Measurements from ENCODE around the gene STXBP6. TPM values are rescaled to one million over a fixed set of nuclear protein-coding genes. Genes with fewer than 3 reads are reported as not detected.

STXBP6 gene
- total RNA-seq, 1 experiment from 2014 or later, result 12.3 TPM

DNA sequence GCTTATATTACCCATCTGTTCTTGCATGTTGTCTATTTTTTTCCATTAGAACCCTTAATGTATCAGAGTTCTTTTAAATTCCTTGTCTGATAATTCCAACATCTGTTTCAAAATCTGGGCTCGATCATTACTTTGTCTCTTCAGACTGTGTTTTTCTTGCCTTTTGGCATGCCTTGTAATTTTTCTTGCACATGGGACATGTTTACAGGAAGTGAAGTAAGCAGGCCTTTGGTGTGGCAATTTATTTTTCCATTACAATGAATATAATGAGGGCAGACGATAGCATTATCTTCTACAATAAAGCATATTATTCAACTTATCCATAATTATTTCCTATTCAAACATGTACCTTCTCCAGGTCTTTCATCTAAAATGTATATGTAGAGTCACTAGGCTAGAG is 48.3 kb downstream of the STXBP6 start:
- no peaks in the 10 kb centered on the region for H3F3A ChIP-seq (ENCODE audit: insufficient read depth, low read depth)
- no peaks in the 10 kb centered on the region for H4K20me1 ChIP-seq (ENCODE audit: insufficient read depth)
- H3K36me3 ChIP-seq (ENCODE audit: low read depth), result no peaks in the 10 kb centered on the region
- no peaks in the 10 kb centered on the region for H3K4me1 ChIP-seq (replicated peaks; ENCODE audit: insufficient read depth)
- TF ChIP-seq, protein P1, sequence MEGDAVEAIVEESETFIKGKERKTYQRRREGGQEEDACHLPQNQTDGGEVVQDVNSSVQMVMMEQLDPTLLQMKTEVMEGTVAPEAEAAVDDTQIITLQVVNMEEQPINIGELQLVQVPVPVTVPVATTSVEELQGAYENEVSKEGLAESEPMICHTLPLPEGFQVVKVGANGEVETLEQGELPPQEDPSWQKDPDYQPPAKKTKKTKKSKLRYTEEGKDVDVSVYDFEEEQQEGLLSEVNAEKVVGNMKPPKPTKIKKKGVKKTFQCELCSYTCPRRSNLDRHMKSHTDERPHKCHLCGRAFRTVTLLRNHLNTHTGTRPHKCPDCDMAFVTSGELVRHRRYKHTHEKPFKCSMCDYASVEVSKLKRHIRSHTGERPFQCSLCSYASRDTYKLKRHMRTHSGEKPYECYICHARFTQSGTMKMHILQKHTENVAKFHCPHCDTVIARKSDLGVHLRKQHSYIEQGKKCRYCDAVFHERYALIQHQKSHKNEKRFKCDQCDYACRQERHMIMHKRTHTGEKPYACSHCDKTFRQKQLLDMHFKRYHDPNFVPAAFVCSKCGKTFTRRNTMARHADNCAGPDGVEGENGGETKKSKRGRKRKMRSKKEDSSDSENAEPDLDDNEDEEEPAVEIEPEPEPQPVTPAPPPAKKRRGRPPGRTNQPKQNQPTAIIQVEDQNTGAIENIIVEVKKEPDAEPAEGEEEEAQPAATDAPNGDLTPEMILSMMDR (conservative IDR thresholded peaks at IDR 0.05), result no peak
- TF ChIP-seq EZH2 (IDR thresholded peaks at IDR 0.05; ENCODE audit: low read depth), result no peak
- ChIA-PET CTCF (no interaction called here), POLR2A (ENCODE audit: unreplicated experiment) (no interaction called here)
- no peak overlapping the region for H3K27ac ChIP-seq
- no peaks in the 10 kb centered on the region for H3K79me2 ChIP-seq (ENCODE audit: low read depth)
- DNase-seq, result no peak
- BruUV-seq (replicated peaks), result no TSS peak
- H3K9me3 ChIP-seq (ENCODE audit: insufficient read depth, low read depth), result no peaks in the 10 kb centered on the region
- no peaks in the 10 kb centered on the region for H3K27me3 ChIP-seq (ENCODE audit: insufficient read depth, low read depth)
- H2AFZ ChIP-seq, result no peak overlapping the region
- H3K4me3 ChIP-seq, result no peak overlapping the region
- no peak overlapping the region for H3K4me2 ChIP-seq
- intact Hi-C loops (cut with micrococcal nuclease; ENCODE audit: unreplicated experiment), result no loop called here
- H3K9me2 ChIP-seq (ENCODE audit: insufficient read depth), result no peaks in the 10 kb centered on the region

DNA sequence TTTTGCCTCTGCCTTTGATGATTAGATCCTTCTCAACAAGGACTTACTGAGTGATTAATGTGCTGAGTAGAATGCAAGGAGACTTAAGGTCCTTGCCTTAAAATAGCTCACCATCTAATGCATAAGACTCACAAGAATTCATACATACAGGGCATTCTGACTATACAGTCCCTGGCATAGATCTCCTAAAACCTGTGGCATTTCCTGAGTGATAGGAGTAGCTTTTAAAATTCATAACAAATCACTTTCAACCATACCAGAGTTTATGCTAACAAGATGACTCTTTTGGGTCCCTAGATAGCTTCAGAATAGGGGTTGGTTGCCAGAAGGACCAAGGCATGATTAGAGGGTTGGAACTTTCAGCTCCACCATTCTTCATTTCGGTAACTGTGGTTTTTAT is 48.8 kb downstream of the STXBP6 start:
- Histone ChIP-seq H3K4me2 (no peak overlapping the region), H3K9me3 (ENCODE audit: insufficient read depth, low read depth) (no peaks in the 10 kb centered on the region), H3K4me3 (no peak overlapping the region), H3K27ac (no peak overlapping the region), H3K9me2 (ENCODE audit: insufficient read depth) (no peaks in the 10 kb centered on the region), H3K27me3 (ENCODE audit: insufficient read depth, low read depth) (no peaks in the 10 kb centered on the region), H3K79me2 (ENCODE audit: low read depth) (no peaks in the 10 kb centered on the region), H4K20me1 (ENCODE audit: insufficient read depth) (no peaks in the 10 kb centered on the region), H3K36me3 (ENCODE audit: low read depth) (no peaks in the 10 kb centered on the region), H3K4me1 (replicated peaks; ENCODE audit: insufficient read depth) (no peaks in the 10 kb centered on the region), H2AFZ (no peak overlapping the region), H3F3A (ENCODE audit: insufficient read depth, low read depth) (no peaks in the 10 kb centered on the region)
- POLR2A ChIA-PET (ENCODE audit: unreplicated experiment), result no interaction called here
- no TSS peak for BruUV-seq (replicated peaks)
- intact Hi-C loops (cut with micrococcal nuclease; ENCODE audit: unreplicated experiment), result no loop called here
- TF ChIP-seq EZH2 (IDR thresholded peaks at IDR 0.05; ENCODE audit: low read depth), result no peak
- TF ChIP-seq, protein P1 (conservative IDR thresholded peaks at IDR 0.05), result no peak
- CTCF ChIA-PET, result no interaction called here
- DNase-seq, result no peak

DNA sequence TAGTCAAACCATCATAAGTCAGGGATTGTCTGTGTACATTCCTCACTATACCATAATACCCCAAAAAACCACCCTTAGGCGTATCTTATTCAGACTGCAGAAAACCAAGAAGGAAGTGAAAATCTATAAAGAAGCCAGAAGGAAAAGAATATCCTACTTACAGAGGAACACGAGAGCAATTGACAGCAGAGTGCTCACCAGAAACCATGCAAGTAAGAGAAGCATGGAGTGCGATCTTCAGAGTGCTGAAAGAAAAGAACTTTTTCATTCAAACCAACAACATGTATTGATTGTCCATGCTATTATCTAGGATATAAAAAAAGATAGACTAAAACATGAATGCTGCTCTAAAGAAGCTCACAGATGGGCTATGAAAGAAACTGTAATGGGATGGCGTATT is 50.8 kb downstream of the STXBP6 start:
- Histone ChIP-seq H3F3A (ENCODE audit: insufficient read depth, low read depth) (no peaks in the 10 kb centered on the region), H3K27me3 (ENCODE audit: insufficient read depth, low read depth) (no peaks in the 10 kb centered on the region), H4K20me1 (ENCODE audit: insufficient read depth) (no peaks in the 10 kb centered on the region), H3K9me2 (ENCODE audit: insufficient read depth) (no peaks in the 10 kb centered on the region), H3K27ac (no peak overlapping the region), H3K4me3 (no peak overlapping the region), H3K4me1 (replicated peaks; ENCODE audit: insufficient read depth) (no peaks in the 10 kb centered on the region), H3K79me2 (ENCODE audit: low read depth) (no peaks in the 10 kb centered on the region), H3K4me2 (no peak overlapping the region), H3K36me3 (ENCODE audit: low read depth) (no peaks in the 10 kb centered on the region), H2AFZ (no peak overlapping the region), H3K9me3 (ENCODE audit: insufficient read depth, low read depth) (no peaks in the 10 kb centered on the region)
- CTCF ChIA-PET, result interaction anchor here (0.6 kb wide), 1 partner anchor 633 kb away, joined by 8 read pairs; no protein-coding TSS in a partner anchor
- DNase-seq, result no peak
- POLR2A ChIA-PET (ENCODE audit: unreplicated experiment), result no interaction called here
- TF ChIP-seq, protein P1 (conservative IDR thresholded peaks at IDR 0.05), result no peak
- no peak for TF ChIP-seq EZH2 (IDR thresholded peaks at IDR 0.05; ENCODE audit: low read depth)
- no TSS peak for BruUV-seq (replicated peaks)
- intact Hi-C loops (cut with micrococcal nuclease; ENCODE audit: unreplicated experiment), result no loop called here

Data from PC-9 (cell line).